ENCODE measurements around the gene PRUNE2.

PRUNE2 gene

GRCh38 chr9:76629205-76629990 lies 276.5 kb downstream of the PRUNE2 start:
- no peak for DNase-seq (ENCODE audit: low read depth, low spot score)

GRCh38 chr9:76628155-76628554 lies 277.8 kb downstream of the PRUNE2 start:
- no peak for DNase-seq (ENCODE audit: low read depth, low spot score)

- no peak for DNase-seq (ENCODE audit: low read depth, low spot score)
Observed at GRCh38 chr9:76626980-76627379, 278.9 kb downstream of the PRUNE2 start.

- DNase-seq (ENCODE audit: low read depth, low spot score): no peak
Observed at GRCh38 chr9:76626141-76626540, 279.8 kb downstream of the PRUNE2 start.

GRCh38 chr9:76624391-76625048 lies 281.4 kb downstream of the PRUNE2 start:
- no peak for DNase-seq (ENCODE audit: low read depth, low spot score)

GRCh38 chr9:76620996-76621395 lies 284.9 kb downstream of the PRUNE2 start:
- no peak for DNase-seq (ENCODE audit: low read depth, low spot score)

GRCh38 chr9:76620581-76620980 lies 285.3 kb downstream of the PRUNE2 start:
- DNase-seq (ENCODE audit: low read depth, low spot score): no peak

GRCh38 chr9:76619640-76620039 lies 286.3 kb downstream of the PRUNE2 start:
- DNase-seq (ENCODE audit: low read depth, low spot score): no peak

GRCh38 chr9:76619197-76619596 lies 286.7 kb downstream of the PRUNE2 start:
- no peak for DNase-seq (ENCODE audit: low read depth, low spot score)

- no peak for DNase-seq (ENCODE audit: low read depth, low spot score)
Observed at GRCh38 chr9:76618762-76619161, 287.2 kb downstream of the PRUNE2 start.

GRCh38 chr9:76617497-76618175 lies 288.3 kb downstream of the PRUNE2 start:
- no peak for DNase-seq (ENCODE audit: low read depth, low spot score)

GRCh38 chr9:76616780-76617179 lies 289.1 kb downstream of the PRUNE2 start:
- no peak for DNase-seq (ENCODE audit: low read depth, low spot score)

GRCh38 chr9:76615177-76615603 lies 290.7 kb downstream of the PRUNE2 start:
- DNase-seq (ENCODE audit: low read depth, low spot score): no peak

GRCh38 chr9:76613974-76614373 lies 291.9 kb downstream of the PRUNE2 start:
- DNase-seq (ENCODE audit: low read depth, low spot score): no peak

- no peak for DNase-seq (ENCODE audit: low read depth, low spot score)
Observed at GRCh38 chr9:76613150-76613781, 292.6 kb downstream of the PRUNE2 start.

GRCh38 chr9:76610011-76610352 lies 295.9 kb downstream of the PRUNE2 start:
- DNase-seq (ENCODE audit: low read depth, low spot score): no peak

GRCh38 chr9:76609285-76610010 lies 296.5 kb downstream of the PRUNE2 start:
- DNase-seq (ENCODE audit: low read depth, low spot score): no peak

GRCh38 chr9:76608575-76609273 lies 297.2 kb downstream of the PRUNE2 start:
- DNase-seq (ENCODE audit: low read depth, low spot score): no peak

GRCh38 chr9:76607730-76608436 lies 298.0 kb downstream of the PRUNE2 start:
- no peak for DNase-seq (ENCODE audit: low read depth, low spot score)

GRCh38 chr9:76605321-76605900 lies 300.5 kb downstream of the PRUNE2 start:
- no peak for DNase-seq (ENCODE audit: low read depth, low spot score)

Measured in activated naive CD8-positive, alpha-beta T cell treated with anti-CD3 and anti-CD28 coated beads, Interleukin-2, amount 50 U/mL, for 16 hours (primary cell).